GM21526 (cell line): ENCODE data around the gene MGST2.
"Not testable (repeated sequence)": the region's sequence is repeated elsewhere in the genome, so short reads cannot be mapped to it uniquely, and the experiment has no call there.

Experiments used
- ATAC-seq: cut with Tn5 transposase; IDR thresholded peaks from one replicate; pipeline ENCODE4 v1.9.1; 2021; ENCODE audit warnings: moderate library complexity; ENCODE audit not compliant: unreplicated experiment, low FRiP score

MGST2 gene

DNA sequence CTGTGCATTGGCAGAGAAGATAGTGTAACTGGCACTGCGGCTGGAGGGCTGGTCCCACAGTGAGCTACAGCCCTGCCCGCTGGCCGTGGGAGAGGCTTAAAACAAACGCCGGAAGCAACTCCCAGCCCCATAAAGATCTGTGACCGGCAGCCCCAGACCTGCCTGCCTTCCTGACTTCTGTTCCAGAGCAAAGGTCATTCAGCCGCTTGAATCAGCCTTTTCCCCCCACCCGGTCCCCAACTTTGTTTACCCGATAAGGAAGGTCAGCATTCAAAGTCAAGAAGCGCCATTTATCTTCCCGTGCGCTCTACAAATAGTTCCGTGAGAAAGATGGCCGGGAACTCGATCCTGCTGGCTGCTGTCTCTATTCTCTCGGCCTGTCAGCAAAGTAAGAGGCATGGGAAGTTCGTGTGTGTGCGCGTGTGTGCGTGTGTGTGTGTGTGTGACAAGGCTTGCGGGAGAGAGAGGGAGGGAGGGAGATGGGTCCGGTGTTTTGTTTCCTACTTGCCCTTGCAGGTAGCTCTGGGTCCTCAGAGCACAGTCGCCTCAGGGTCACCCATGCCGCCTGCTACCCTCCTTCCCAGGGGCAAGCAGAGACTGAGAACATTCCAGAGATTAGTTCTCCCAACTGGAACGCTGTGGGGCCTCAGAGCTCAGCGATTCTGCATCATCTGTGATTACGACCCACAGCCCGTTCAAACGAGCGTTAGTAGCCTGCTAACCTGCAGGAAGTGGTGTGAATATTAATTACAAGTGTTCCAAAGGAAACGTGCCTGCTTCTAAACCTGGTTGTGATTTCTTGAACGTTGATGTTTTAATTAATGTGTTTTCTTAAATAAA lies at the start of gene MGST2:
Gene MGST2, plus strand, starts transcription at position 130 of the 840 bp plus-strand sequence. Its CDS starts 201 bp downstream, at position 331.
- ATAC-seq: peak; percentile 91

DNA sequence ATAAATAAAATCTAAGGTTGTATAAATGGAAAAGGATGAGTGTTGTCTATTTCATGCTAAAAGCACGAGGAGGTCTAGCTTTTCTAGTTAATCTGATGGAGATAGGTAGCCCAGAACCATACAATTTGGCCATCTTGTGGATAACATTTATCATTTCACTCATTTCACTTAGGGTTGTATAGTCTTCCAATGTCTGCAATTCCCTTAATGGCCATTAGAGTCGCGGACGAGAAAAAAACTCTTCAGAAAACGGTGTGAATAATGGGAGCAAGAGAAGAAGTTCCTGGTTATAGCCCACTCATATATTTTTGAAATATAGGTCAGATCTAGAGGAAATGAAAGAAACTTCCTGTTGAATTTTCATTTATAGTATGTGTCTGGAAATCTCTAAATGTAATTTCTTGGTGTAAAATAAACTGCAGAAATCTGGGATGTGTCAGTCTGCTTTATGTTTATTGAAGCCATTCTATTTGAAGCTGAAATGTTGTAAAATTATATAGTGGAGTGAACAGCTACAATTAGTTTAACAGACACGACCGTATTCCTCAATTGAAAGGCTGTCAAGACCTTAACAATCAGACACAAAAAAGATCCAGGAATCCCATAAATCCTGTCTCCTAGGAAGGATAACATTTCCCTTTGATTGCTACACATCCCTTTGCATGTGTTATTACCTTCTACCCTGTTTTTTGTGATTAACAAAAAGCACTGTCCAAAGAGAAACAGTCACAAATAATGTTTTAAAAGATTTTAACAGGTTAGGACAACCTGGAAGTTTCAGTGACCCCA lies 47.7 kb upstream of the MGST2 start:
- no peak for ATAC-seq

DNA sequence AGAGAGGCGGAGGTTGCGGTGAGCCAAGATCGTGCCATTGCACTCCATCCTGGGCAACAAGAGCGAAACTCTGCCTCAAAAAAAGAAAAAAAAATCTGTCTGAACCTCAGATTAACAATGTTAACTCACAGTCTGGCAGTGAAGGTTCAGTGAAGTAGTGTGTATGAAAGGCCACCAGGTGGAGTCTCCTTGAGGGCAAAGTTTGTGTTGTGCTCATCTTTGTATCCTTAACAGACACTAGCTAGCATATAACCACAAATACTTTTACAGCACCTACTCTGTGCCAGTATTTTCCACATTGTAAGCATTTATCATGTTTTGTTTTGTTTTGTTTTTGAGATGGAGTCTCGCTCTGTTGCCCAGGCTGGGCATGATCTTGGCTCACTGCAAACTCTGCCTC lies 46.0 kb upstream of the MGST2 start:
- ATAC-seq: no peak

- ATAC-seq: no peak
Measured at GRCh38 chr4:139622901-139623381, 42.7 kb upstream of the MGST2 start.

GRCh38 chr4:139624441-139625092 lies 41.1 kb upstream of the MGST2 start:
- ATAC-seq: no peak

DNA sequence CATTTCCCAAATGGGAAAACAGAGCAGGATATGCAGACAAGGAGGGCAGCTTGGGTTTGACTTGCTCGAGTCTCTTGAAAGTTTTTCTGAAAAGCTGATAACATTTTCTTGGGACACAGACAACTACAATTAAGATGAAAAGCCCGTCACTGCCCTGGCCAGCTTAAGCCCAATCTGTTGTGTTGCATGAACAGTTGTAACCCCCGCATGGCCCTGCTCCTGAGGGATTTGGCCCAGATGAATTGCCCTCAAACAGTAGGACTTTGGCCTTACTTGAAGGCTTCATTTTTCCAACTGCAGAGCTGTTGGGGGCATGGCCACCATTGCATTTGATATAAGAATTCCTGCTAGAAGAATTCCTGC lies 40.5 kb upstream of the MGST2 start:
- no peak for ATAC-seq

- no peak for ATAC-seq
Measured at GRCh38 chr4:139625482-139625881, 40.1 kb upstream of the MGST2 start.

- ATAC-seq: no peak
Measured at GRCh38 chr4:139628184-139629012, 37.2 kb upstream of the MGST2 start.

GRCh38 chr4:139629436-139630125 lies 36.0 kb upstream of the MGST2 start:
- ATAC-seq: no peak

- no peak for ATAC-seq
Measured at GRCh38 chr4:139630126-139630495, 35.5 kb upstream of the MGST2 start.

- no peak for ATAC-seq
Measured at GRCh38 chr4:139630991-139631390, 34.6 kb upstream of the MGST2 start.

- ATAC-seq: no peak
Measured at GRCh38 chr4:139631791-139632190, 33.8 kb upstream of the MGST2 start.

DNA sequence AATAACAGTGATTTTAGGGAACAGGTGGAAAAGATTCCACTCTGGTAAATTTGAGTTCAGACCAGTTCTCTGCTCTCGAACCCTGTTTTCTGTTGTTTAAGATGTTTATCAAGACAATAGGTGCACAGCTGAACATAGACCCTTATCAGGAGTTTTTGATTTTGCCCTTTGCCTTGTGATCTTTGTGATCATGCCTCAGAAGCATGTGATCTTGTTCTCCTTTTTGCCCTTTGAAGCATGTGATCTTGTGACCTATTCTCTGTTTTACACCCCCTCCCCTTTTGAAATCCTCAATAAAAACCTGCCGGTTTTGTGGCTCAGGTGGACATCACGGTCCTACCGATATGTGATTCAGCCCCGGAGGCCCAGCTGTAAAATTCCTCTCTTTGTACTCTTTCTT lies 32.9 kb upstream of the MGST2 start:
- ATAC-seq: not testable (repeated sequence)

GRCh38 chr4:139633195-139633594 lies 32.4 kb upstream of the MGST2 start:
- ATAC-seq: no peak

DNA sequence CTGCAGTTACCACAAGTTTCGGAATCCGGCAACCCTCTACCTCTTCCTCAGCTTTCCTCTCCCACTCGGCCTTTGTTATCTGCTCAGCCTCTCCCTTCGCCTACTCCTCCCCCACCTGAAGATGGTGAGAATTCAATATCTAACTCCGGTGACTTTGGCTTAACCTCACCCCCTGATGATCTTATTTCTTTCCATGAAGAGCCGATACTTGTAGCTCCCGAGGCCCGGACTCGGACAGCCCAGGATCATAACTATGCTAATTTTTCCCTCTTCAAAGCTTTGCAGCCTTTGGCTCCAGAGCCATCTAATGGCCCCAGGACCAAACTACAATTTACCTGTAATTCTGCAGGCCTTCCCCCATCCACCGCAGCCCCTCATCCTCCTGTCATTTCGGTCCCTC lies 32.0 kb upstream of the MGST2 start:
- no peak for ATAC-seq

- no peak for ATAC-seq
Measured at GRCh38 chr4:139635966-139636365, 29.7 kb upstream of the MGST2 start.

GRCh38 chr4:139638306-139638705 lies 27.3 kb upstream of the MGST2 start:
- ATAC-seq: not testable (repeated sequence)

DNA sequence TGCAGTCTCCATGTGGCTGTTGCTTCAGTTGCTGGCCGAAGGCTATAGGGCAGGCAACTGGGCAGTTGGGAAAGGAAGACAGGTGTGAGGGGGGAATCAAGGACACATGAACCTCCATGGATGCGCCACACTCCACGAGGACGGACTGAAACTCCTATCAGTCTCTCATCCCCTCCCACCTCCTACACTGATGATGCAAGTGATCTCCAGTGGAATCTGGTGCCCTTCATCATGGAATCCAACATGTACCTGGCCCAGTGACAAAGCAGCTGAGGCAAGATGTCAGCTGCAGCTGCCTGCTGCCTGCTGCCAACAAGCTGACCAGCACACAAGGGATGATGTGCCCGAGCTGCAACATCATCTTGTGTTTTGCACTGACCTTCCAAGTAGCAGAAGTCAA lies 26.0 kb upstream of the MGST2 start:
- no peak for ATAC-seq

DNA sequence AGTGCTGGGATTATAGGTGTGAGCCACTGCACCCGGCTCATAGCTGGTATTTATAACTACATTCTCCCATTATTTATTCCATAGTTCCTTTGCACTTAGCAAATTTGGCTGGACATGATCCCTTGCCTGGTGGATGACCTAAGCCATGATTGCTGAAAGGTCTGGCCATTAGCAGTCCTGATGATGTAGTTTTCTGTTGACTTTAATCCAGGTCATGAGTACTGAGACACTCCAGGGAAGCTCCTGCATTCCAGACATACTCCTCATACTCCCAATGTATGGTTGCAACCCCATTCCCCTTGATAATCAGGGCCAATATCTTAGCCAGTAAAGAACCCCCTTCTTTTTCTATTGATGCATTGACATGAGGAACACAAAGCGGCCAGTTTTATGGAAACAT lies 24.4 kb upstream of the MGST2 start:
- ATAC-seq: no peak

DNA sequence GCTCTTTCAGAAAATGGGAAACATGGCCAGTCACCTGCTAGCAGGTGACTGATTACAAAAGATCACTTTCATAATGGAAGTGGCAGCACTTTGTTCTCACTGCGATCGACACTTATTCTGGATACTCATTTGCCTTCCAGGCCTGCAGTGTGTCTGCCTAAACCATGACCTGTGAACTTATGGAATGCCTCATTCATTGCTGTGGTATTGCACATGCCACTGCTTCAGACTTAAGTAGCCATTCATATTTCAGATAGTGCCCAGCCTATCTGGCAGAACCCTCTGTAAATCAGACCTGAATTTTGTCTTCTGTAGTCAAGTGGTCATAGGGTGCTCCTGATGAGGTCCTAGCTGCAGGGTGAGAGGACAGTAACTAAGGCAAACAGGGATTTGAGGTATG lies 23.3 kb upstream of the MGST2 start:
- ATAC-seq: no peak
